GM21737 (cell line): ENCODE measurements around the gene AACS.

Source experiments
- ATAC-seq: cut with Tn5 transposase; IDR thresholded peaks from one replicate; pipeline ENCODE4 v1.9.1; 2021; ENCODE audit warnings: mild to moderate bottlenecking, moderate library complexity; ENCODE audit not compliant: unreplicated experiment

AACS gene

DNA sequence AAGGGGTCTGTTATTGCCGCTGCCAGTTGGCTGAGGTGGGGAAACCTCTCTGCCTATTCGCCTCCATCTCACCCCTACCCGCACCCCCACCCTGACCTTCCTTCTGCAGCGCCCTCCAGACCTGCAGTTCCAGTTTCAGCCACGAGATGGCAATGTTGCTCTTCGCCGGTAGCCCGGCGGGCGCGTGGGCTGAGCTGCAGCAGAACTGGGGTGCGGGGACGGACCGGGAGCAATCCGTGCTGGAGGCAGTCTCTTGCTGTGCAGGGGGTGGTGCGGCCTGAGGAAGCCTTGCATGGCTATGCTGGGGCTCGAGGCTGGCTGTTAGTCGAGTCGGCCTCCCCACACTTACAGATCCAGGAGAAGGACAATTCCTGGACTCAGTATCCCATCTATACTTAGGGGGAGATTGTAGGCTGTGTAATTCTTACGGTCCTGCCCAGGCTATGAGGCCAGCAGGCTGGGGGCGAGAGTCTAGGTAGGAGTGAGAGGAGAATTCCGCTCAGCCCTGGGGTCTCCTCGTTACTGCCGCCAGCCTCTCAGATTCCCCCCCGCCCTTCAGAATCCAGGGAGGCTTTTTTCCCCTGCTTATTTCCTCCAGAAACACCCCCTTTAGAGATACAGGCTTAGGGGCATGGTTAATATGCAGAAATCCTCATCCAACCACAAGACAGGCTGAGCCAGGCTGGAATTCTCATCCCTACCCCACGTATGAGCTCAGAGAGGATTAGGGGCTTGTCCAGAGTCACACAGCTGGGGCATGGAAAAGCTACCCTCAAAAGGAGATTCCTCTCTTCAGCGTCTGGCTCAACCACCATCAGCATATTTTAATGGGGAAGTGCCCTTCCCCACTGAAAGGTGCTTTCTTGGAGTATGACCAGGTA, 118.2 kb downstream of the AACS start:
- ATAC-seq, result peak; percentile 72

DNA sequence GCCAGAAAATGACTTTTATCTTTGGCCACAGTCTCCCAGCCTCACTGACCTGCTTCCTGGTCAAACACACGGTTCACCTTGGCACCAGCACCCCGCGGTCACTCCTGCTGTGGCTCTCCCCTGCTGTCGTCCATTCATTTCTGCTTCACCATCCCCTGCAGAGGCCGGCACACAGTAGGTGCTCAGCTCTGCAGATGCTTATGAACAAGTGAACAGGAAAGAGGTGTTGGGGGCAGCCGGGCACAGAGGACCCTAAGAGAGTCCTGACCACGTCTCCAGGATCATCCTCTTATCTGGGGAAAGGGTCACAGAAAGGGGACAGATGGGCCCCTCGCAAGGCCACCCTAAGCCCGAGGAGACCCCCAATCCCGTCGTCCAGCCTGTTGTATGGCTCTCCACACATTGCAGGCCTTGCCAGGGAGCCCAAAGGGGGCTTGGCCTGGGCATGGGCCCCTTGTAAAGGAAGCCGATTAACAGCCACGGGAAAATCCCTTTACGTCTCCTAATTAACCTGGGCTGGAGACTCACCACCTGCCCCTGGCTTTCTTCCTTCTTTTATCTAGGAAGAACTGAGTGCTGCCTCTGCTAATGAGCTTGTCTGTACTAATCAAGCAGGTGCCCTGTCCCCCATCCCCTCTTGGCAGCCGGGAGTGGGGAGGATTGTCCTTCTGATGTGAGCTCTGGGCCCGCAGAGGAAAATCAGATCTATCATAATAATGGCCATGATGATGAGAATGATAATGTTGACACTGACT, 119.2 kb downstream of the AACS start:
- no peak for ATAC-seq

DNA sequence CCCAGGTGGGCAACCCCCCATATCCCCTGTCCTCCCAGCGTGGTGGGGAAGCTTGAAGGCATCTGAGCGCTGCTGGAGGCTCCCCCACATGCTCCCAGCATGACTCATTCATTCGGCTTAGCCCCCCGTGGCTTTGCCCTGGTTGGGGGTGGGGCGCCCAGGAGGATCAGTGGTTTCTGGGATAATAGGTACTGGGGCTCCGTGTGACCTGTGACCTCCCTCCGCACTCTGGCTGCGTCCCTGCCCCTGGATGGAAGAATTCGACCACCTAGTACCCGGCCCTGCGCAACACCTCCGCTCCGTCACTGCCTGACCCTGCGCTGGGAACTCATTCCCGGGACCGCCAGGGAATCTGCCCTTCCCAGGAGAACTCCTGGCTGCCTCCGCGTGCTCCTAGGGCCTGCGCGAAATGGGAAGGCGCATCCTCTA, 120.1 kb downstream of the AACS start:
- no peak for ATAC-seq

DNA sequence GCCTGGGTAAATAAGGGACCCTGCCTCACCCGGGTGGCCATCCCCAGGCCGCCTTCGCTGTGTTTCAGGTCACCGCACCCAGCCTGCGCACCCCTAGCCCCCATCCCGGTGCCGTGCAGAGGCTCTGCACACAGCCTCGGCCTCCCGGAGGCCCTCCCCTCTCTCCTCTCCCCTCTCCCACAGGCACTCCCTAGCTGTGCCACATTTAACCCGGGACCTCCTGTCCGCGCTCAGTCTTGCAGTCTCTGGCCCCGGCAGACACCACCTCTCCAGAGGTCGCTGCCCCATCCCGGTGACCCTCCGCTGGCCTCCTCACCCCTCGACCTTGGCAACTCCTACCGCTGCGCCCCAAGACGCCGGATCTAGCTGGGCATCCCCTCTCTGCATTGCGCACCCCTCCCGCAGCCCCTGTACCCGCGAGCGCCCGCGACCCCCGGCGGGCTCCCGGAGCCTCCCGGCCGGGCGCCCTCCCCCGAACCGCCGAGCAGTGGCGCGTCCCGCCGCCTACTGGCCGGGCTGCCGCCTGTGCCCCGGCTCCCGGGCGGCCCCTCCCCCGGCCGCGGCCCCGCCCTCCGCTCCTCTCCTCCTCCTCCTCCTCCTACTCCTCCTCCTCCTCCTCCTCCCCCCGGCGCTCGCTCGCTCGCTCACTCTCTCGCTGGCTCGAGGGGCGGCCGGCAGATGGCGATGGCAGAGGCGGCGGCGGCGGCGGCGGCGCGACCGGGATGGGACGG, 120.7 kb downstream of the AACS start, which contains the start of gene TMEM132B:
TMEM132B (plus strand) TSS at position 647 of the 731 bp plus-strand sequence.
- ATAC-seq, result no peak

DNA sequence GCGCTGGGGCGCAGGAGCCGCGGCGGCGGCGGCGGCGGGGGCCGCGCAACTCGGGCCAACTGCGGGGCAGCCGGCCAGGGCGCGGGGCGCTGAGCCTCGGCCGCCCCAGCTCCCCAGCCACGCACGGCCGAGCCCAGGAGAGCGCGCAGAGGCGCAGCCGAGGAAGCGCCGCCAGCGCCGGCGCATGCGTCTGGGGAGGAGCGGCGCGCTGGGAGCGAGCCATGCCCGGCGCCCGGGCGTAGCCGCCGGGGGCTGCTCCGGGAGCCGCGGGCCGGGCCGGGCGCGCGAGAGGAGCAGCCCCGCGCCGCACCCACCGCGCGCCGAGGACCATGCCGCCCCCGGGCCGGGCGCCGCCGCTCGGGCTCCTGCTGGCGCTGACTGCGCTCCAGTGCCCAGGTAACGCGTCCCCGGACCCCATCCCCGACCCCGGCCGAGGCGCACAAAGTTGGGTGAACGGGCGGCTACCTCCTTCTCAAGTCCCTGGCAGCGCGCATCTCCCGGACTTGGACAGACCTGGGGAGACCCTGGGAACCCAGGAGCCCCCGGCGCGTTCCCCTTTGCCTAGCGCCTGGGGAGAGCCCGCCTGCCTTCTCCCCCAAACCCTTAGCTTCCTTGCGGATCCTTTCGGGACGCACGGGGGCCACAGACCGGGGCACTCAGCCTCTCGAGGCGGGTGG, 121.4 kb downstream of the AACS start:
- ATAC-seq, result no peak

DNA sequence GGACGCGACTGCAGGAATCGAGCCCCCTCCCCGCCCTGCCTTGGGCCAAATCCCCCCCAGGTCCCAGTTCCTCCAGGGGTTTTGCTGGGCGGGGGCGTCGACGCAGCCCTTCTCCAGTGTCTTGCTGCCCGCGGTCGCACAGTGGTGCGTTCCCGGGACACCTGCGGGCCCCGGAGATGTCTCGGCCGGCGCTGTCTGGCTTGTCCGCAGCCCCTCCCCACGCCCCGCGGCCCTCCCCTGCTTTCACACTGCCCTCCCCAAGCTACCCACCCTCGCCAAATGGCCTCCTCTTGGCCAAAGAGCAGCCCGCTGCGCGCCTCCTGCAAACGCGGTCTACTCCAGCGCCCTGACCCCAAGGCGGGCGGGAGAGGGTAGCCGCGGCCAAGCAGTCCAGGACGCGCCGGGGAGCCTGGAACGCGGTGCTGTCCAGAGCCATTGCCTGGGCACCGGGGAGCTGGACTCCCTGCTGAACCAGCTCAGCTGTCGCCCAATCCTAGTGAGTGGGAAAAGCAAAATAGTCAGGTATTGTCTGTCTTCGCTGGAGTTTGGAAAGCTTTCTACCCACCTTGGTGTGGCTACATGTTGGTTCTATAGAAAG, 122.0 kb downstream of the AACS start:
- no peak for ATAC-seq

DNA sequence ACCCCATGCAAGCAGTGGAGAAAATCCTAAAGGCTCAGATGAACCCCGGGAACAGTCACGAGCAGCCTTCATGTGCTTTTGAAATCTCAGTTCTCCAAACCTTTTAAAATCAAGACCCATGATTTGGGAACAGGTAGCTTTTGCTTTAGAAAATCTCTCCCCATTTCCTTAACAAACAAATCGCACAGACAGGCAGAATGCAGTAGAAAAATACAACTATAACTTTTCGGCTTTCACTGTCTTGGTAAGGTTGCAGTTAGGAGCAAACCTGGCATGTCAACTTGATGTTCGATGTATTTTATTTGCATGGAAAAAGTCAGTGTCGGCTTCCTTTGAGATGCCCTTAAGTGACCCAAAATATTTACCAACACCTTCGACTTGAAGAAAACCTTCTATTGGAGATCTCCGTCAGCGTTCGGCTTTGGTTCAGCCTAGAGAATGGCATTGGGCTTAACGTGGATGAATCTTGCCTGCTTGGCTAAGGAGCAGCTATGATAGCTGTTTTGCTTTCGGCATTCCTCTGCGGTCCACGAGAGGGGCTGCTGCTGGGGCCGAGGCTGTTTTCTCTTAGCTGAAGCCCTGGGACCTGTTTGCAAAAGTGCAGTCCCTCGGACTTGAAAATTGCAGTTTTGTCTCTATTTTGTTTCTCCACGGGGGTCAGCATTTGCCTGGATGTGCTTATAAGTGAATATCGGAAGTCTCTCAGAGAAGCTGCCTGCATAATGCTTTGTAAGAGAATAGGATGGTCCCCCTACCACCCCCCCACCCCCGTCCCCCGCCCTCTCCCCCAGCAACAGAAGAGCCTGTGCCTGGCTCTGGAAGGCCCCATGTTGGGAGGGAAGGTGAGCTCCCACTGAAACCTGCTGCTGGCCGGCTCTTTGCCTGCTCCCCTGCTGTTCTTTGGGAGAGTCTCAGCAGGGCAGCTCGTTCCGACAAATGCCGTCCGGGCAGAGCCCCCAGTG, 122.8 kb downstream of the AACS start:
- no peak for ATAC-seq

DNA sequence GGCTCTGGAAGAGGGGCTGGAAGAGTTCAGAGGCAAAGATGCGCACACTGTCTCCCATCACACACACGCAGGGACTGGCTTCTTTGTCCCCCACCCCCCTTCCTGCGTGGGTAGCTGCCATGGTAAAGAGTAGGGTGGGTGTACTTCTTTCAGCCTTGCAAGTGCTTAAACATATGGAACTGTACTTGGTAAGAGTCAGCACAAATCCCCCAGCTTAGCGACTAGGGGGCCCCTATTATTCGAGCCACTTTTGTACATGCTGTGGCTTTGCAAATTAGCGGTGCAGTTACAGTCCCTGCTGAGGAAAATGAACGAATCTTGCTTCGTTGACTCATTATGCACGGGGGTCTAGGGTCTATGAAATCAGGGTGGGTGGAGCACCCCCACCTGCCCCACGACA, 123.8 kb downstream of the AACS start:
- ATAC-seq, result no peak

DNA sequence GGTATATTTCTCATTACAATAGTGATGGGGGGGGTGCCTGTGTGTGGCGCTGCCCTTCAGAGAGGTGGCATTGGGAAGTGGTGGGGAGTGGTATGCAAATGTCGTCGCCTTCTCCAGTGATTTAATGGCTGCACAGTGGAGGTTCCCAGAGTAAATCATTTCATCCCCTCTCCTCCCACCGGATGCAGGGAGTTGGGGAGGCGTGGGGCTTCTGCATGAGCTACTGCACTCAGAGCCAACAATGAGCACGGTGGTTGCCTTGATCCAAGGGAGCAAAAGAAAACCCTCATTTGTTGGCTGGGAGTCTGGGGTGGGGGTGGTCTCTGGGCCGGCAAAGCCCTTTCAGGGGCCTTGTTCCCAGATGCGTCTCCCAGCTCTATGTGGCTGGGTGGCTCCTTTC, 124.3 kb downstream of the AACS start:
- ATAC-seq, result no peak

DNA sequence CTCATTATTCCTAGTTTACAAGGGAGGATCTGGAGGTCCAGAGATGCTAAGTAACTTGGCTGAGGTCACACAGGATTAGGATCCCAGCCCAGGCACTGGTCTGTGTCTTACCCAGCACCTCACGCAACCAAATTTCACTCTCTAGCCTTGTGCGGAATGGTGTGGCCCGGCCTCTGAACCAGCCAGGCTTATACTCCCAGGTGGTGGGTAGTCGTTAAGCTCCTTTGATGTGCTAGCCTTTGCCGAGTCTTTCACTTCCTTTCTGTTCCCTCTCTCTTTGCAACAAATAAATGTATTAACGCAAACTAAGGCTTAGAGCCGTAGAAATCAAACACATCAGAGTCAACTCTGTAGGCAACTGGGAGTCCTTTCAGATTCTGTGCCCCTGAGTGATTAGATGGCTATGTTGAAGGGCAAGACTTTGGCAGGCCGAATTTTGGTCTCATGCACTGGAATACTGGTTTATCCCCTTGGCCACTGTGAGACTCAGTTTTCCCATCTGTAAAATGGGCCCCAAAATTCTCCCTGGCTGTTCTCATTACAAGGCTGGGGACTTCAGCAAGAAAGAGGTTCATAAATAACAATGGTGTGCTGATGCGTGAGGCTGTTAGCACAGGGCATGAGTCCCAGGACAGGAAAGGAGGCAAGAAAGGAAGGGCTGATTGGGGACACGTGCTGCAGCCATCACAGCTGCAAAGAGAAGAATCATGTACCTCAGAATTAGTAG, 126.3 kb downstream of the AACS start:
- no peak for ATAC-seq

DNA sequence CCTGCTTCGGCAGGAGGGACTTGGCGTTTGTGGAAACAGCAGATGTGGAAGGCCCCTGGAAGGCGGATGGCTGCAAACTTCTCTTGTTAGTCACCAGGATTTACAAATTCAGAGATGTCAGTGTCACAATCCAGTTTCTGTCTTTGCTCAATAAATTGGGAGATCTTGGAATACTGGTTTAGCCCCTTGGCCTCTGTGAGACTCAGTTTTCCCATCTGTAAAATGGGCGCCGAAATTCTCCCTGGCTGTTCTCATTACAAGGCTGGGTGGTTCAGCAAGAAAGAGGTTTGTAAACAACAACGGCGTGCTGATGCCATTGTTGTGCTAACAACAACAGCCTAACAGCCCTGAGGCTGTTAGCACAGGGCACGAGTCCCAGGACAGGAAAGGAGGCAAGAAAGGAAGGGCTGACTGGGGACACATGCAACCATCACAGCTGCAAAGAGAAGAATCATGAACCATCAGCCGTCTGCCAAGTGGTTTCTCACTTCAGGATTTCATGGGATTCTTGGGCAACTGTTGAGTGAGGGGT, 127.5 kb downstream of the AACS start:
- ATAC-seq, result no peak
